ENCODE data around the gene KCNK16. TPM values are rescaled to one million over a fixed set of nuclear protein-coding genes. Genes with fewer than 3 reads are reported as not detected.

The KCNK16 gene
- total and polyA plus RNA-seq, 10 of the 15 experiments (the other 5 are each of a cell fraction or from before 2014, with no cell fraction given): not detected

DNA sequence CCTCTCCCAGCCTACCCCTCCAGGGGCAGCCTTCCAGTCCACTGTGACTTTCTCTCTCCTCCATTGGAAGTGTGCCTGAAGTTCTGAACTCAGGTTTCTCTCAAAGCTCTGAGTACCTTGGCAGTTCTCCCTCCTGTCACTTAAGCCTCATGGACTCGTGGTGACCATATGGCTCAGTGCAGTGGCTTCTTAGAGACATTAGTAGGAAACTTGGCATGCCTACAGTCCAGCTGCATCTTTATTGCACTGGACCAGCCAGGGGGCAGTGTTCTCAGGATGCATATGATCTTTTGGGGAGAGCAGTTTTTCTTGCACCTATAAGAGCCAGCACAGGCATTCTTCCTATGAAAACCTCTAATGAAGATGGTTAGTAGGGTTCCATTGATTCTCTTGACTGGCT, 47.5 kb upstream of the KCNK16 start (continued):
- no peak for TF ChIP-seq ZNF274 (IDR thresholded peaks at IDR 0.05; ENCODE audit: insufficient read depth, insufficient read length)

DNA sequence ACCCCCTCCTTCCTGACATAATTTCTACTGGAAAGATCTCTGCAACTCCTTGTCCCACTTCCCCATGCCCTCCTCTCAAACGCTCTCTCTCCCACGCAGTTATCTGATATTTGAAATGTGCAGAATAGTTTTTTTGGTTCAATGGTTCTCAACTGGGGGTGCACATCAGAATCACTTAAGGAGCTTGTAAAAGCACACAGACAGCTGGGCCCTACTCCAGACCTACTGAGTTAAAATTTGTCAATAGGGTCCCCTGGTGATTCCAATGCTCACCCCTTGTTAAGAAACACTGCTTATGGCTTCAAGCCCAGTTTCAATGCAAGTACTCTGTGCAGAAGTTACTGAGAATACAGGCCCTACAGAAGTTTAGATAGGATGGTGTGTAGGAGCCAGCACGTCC, 45.2 kb upstream of the KCNK16 start:
- Histone ChIP-seq H3K27ac (ENCODE audit: control insufficient read depth, insufficient read depth) (no peak overlapping the region), H3K27me3 (replicated peaks in 1 of 2; ENCODE audit: control insufficient read depth in 2 of 2, insufficient read depth in 2 of 2, low read length in 1 of 2) (no peaks in the 10 kb centered on the region), H2AFZ (ENCODE audit: control insufficient read depth, low read depth, low read length) (no peak overlapping the region), H3K4me3 (no peak overlapping the region), H4K20me1 (ENCODE audit: control insufficient read depth, insufficient read depth) (no peaks in the 10 kb centered on the region), H3K9ac (ENCODE audit: control insufficient read depth, insufficient read depth, low read length) (no peak overlapping the region), H3K79me2 (ENCODE audit: control insufficient read depth, insufficient read depth, low read length) (no peaks in the 10 kb centered on the region), H3K4me2 (ENCODE audit: control insufficient read depth, insufficient read depth) (no peak overlapping the region), H3K36me3 (ENCODE audit: control insufficient read depth in 2 of 2, insufficient read depth in 2 of 2, low read length in 1 of 2) (no peaks in the 10 kb centered on the region), H3K4me1 (ENCODE audit: control insufficient read depth, insufficient read depth, low read length) (no peaks in the 10 kb centered on the region), H3K9me3 (replicated peaks; ENCODE audit: control insufficient read depth, insufficient read depth, low read length) (no peaks in the 10 kb centered on the region)
- RAD21 ChIA-PET (ENCODE audit: unreplicated experiment): no interaction called here
- BruUV-seq (replicated peaks): no TSS peak
- CTCF ChIA-PET: interaction anchor here (1.2 to 3.5 kb wide), 4 partner anchors 9 to 499 kb away, joined by 4 to 12 read pairs (median 4); no protein-coding TSS in a partner anchor
- POLR2A ChIA-PET: no interaction called here
- FAIRE-seq (no peak), DNase-seq (ENCODE audit: low read depth, low spot score) (no peak), ATAC-seq (no peak)
- in situ Hi-C loops (cut with MboI) (no loop called here), intact Hi-C loops (cut with micrococcal nuclease; ENCODE audit: unreplicated experiment) (no loop called here)
- 16% methylated on average over 3 of the region's 3 CpGs for WGBS (ENCODE audit: insufficient coverage, insufficient replicate concordance, low lambda C conversion rate, missing lambda C conversion rate)
- SMC1A ChIA-PET (ENCODE audit: uncharacterized antibody, unreplicated experiment): interaction anchor here (1.1 to 1.2 kb wide), 3 partner anchors 386 to 525 kb away, joined by 4 read pairs; no protein-coding TSS in a partner anchor
- TF ChIP-seq TARDBP (IDR thresholded peaks at IDR 0.05; ENCODE audit: borderline replicate concordance) (no peak), PAX5 (IDR thresholded peaks at IDR 0.05; ENCODE audit: borderline replicate concordance, low read depth, low read length) (no peak), ASH2L (IDR thresholded peaks at IDR 0.05; ENCODE audit: borderline replicate concordance, low read depth) (no peak), KLF5 (IDR thresholded peaks at IDR 0.05; ENCODE audit: partially characterized antibody) (no peak), CEBPB (IDR thresholded peaks at IDR 0.05; ENCODE audit: borderline replicate concordance in 1 of 2, low read depth in 2 of 2, low read length in 2 of 2) (no peak), CHD2 (IDR thresholded peaks at IDR 0.05; ENCODE audit: borderline replicate concordance, low read depth, low read length) (no peak), DPF2 (IDR thresholded peaks at IDR 0.05) (no peak), MEF2B (IDR thresholded peaks at IDR 0.05; ENCODE audit: partially characterized antibody, poor library complexity, severe bottlenecking) (no peak), TCF3 (IDR thresholded peaks at IDR 0.05; ENCODE audit: borderline replicate concordance, insufficient read depth, low read depth, low read length) (no peak), POLR2AphosphoS2 (IDR thresholded peaks at IDR 0.05; ENCODE audit: low read depth, low read length) (no peak), POU2F2 (IDR thresholded peaks at IDR 0.05; ENCODE audit: borderline replicate concordance, low read depth, low read length) (no peak), KDM1A (IDR thresholded peaks at IDR 0.05; ENCODE audit: borderline replicate concordance) (no peak), CREB1 (IDR thresholded peaks at IDR 0.05; ENCODE audit: low read depth) (no peak), TAF1 (IDR thresholded peaks at IDR 0.05; ENCODE audit: borderline replicate concordance, low read depth, low read length) (no peak)
- TF ChIP-seq, protein P1, sequence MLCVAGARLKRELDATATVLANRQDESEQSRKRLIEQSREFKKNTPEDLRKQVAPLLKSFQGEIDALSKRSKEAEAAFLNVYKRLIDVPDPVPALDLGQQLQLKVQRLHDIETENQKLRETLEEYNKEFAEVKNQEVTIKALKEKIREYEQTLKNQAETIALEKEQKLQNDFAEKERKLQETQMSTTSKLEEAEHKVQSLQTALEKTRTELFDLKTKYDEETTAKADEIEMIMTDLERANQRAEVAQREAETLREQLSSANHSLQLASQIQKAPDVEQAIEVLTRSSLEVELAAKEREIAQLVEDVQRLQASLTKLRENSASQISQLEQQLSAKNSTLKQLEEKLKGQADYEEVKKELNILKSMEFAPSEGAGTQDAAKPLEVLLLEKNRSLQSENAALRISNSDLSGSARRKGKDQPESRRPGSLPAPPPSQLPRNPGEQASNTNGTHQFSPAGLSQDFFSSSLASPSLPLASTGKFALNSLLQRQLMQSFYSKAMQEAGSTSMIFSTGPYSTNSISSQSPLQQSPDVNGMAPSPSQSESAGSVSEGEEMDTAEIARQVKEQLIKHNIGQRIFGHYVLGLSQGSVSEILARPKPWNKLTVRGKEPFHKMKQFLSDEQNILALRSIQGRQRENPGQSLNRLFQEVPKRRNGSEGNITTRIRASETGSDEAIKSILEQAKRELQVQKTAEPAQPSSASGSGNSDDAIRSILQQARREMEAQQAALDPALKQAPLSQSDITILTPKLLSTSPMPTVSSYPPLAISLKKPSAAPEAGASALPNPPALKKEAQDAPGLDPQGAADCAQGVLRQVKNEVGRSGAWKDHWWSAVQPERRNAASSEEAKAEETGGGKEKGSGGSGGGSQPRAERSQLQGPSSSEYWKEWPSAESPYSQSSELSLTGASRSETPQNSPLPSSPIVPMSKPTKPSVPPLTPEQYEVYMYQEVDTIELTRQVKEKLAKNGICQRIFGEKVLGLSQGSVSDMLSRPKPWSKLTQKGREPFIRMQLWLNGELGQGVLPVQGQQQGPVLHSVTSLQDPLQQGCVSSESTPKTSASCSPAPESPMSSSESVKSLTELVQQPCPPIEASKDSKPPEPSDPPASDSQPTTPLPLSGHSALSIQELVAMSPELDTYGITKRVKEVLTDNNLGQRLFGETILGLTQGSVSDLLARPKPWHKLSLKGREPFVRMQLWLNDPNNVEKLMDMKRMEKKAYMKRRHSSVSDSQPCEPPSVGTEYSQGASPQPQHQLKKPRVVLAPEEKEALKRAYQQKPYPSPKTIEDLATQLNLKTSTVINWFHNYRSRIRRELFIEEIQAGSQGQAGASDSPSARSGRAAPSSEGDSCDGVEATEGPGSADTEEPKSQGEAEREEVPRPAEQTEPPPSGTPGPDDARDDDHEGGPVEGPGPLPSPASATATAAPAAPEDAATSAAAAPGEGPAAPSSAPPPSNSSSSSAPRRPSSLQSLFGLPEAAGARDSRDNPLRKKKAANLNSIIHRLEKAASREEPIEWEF (IDR thresholded peaks at IDR 0.05; ENCODE audit: insufficient replicate concordance, low read depth, low read length): no peak

Data from GM12878 (cell line).